ENCODE results near the gene GABRR3.
A peak's percentile ranks its signal among the peaks of the same experiment; 100 is the strongest.

GABRR3 gene

GRCh38 chr3:97988784-97989568, 46.1 kb downstream of the GABRR3 start:
- DNase-seq, result no peak

GRCh38 chr3:97987306-97987705, 47.8 kb downstream of the GABRR3 start:
- no peak for DNase-seq

GRCh38 chr3:97983933-97984491, 51.1 kb downstream of the GABRR3 start:
- no peak for DNase-seq

GRCh38 chr3:97981886-97982285, 53.2 kb downstream of the GABRR3 start:
- no peak for DNase-seq

GRCh38 chr3:97979610-97980009, 55.5 kb downstream of the GABRR3 start:
- no peak for DNase-seq

DNA sequence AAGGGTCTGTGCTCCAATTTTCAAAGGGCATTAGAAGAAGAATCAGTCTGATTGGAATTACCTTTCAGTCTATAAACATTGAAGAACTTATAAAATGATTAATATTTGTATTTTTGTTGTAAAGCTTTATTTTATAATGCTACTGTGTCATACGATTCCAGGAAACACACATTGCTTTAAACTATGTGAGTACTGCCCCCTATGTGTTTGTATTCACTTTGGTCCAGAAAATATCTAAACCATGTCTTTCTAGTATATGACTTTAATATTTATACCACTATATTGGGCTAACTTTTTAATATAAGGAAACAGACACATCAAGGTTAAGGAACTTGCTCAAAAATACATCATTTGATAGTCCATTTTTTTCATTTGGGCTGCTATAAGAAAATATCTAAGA, 59.6 kb downstream of the GABRR3 start:
- DNase-seq, result no peak

DNA sequence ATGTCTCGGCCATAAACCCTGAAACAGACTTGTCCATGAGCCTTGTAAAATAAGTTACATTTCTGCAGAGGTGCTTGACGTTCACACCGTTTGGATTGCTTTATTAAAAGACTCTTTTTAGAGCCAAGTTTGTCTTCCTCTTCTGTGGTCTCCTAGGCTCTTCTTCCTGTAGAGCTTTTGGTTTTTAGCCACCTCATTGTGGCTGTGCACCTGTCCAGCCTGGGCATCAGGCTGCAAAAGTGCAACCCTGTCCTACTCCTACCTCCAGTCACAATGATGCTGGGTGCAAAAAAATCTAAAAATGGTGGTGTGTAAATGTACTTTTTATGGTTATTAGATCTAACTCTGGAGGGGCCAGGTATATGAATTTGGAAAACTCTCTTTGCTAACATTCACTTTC, 60.1 kb downstream of the GABRR3 start:
- no peak for DNase-seq

DNA sequence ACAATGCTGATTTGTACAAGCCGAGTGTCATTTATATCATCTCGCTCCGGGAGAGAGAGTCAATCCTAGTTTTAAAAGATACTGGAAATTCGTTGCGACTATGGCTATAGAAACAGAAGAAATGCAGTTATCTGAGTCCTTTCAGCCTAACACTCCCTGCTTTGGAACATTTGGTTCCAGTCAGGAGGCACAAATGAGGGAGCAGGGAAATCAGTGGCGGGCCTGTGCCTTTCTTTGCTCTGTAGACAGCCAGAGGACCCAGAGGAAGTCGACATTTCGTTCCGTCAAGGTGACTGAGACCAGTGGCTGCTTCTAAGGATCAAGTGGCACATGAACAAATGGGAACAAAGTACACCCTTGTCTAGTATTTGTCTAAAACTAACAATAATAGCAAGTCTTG, 62.1 kb downstream of the GABRR3 start:
- DNase-seq, result no peak

- DNase-seq, result peak; percentile 65
Observed at GRCh38 chr3:97971679-97972567, 63.2 kb downstream of the GABRR3 start, which contains the start of gene RIOX2. TSS of gene RIOX2 (minus strand) at chr3:97972431. CDS start at chr3:97967593, 4,838 bp downstream.

- DNase-seq, result no peak
Observed at GRCh38 chr3:97970956-97971620, 64.0 kb downstream of the GABRR3 start.

DNA sequence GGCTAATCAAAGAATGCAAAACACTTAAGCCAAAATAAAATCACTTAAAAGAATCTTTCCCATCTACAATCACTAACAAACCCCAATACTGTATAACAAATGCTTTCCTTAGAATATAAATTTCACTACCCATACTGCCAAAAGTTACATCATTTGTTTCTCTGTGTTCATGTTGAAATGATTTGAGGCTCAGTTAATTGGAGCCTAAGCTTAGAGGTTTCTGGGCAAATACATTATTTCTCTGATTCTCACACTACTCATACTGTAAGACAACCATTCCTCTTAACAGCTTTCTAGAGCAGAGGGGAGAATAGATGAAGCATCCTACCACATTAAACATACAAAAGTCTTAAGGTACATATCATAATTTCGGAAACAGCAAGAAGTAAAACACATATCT, 65.0 kb downstream of the GABRR3 start:
- DNase-seq, result no peak

DNA sequence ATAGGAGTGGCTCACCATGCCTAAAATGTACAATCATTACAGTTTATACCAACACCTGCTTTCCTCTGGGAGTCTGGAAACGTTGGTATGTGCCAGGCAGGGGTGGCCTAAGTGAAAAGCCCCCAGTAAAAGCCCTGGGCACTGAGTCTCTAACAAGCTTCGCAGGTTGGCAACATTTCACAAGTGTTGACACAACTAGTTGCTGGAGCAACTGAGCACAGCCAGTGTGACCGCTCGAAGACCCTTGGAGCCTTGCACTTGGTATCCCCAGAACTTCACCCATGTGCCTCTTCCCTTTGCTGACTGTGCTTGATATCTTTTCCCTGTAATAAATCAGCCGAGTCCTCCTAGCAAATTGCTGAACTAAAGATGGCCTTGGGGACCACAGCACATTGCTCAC, 65.6 kb downstream of the GABRR3 start:
- no peak for DNase-seq

GRCh38 chr3:97968376-97968775, 66.7 kb downstream of the GABRR3 start:
- DNase-seq, result no peak

DNA sequence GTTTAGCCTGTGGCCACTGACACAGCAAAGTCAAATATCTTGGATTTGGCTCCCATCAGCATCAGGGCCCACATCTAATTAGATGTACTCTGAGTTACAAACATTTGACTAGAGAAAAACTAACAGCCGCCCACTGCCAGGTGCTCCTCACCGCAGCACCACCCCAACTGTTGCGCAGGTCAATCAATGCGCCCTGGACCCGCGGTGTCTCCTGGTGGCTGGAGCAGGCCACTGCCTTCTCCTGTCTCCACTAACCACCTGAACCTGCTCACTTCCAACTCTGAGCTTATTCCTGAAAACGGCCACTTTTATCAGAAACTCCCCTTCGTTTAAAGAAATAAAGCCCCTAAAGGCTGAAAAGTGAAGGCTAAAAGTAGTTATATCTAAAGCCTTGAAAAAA, 67.1 kb downstream of the GABRR3 start:
- DNase-seq, result no peak

DNA sequence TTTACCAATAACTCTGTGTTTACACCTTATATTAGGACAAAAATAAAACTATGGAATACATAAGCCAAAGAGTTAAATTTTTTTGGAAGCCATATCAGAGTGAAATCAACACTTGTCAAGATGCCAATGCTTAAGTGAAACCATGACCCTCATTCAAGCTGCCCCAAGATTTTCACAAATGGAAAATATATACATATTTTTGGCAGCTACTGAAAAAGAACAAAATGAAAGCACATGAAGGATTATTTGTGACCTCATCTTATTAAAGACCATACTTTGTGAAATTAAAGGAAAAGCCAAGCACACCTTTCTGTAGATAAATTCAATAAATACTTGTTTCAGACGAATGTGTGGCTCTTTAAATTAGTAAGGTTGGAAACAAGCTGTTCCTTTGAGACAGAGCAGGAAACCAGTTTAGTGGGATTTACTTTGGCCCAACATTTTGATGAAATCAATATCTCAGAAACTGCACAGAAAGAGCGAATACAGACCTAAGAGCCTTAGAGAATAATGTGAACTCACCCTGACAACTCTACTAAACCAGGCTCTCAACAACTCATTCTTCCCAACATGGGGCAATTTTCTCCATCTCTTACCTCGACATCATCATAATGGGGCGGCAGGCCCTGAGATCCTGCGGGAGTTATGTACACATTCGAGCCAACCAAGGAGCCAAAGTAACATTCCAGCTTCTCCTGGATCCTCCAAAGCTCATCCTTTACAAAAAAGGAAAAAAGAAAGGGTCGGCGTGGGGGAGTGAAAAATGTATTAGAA, 73.9 kb downstream of the GABRR3 start:
- DNase-seq, result no peak

DNA sequence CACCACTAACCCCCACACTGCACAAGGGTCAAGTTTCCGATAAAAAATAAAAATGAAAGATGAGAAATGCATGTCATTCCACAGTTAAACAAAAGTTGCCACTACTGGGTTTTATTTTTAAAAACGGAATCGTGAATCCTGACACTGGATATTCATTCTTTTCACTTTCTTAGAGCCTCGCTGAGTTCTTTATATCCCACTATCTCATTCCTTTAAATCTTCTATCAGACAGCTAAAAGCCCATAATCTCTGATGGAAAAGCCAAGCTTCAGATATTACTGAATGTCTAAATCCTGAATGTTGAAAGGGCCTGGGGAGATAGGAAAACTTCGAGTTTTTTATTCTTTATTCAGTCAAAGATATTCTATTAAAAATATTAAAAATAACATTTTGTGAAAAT, 74.6 kb downstream of the GABRR3 start:
- no peak for DNase-seq

GRCh38 chr3:97959872-97960271, 75.2 kb downstream of the GABRR3 start:
- DNase-seq, result no peak

GRCh38 chr3:97958796-97959195, 76.3 kb downstream of the GABRR3 start:
- no peak for DNase-seq

GRCh38 chr3:97958396-97958795, 76.7 kb downstream of the GABRR3 start:
- DNase-seq, result no peak

DNA sequence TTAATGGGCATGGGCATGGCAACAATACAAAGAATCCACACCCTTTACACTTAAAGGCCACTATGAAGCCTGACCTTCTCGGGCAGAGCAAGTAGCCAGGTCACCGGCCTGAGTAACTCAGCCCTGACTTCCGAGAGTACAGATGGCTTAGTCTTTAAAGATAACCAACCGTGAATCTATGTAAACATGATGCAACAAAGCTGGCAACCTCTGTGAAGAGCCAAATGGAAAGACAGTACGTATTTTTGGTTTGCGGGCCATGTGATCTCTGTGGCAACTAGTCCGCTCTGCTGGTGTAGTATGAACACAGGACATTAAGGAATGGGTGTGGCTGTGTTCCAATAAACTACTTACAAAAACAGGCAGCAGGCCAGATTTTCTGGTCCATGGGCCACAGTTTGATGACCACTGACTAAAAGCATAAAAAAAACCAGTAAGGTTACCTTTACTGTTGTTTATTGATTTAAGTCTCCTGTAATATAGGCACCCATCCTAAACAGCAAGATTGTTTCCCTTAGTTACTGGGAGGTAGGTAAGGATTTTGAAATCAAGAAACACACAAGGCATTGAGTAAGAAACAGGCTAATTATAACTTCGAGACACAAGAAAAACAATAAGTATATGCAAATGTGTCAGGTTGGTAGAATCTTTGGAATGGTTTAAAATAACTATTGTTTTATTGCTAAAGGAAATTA, 77.4 kb downstream of the GABRR3 start:
- DNase-seq, result no peak

GRCh38 chr3:97956051-97956450, 79.1 kb downstream of the GABRR3 start:
- no peak for DNase-seq
